HG02884 (cell line): Measurements from ENCODE around the gene CD248.
"Not testable (repeated sequence)": the region's sequence is repeated elsewhere in the genome, so short reads cannot be mapped to it uniquely, and the experiment has no call there.

Experiments used
- ATAC-seq: cut with Tn5 transposase; IDR thresholded peaks from one replicate; pipeline ENCODE4 v1.9.1; 2021; ENCODE audit warnings: mild to moderate bottlenecking, moderate library complexity; ENCODE audit not compliant: unreplicated experiment

CD248 gene, protein sequence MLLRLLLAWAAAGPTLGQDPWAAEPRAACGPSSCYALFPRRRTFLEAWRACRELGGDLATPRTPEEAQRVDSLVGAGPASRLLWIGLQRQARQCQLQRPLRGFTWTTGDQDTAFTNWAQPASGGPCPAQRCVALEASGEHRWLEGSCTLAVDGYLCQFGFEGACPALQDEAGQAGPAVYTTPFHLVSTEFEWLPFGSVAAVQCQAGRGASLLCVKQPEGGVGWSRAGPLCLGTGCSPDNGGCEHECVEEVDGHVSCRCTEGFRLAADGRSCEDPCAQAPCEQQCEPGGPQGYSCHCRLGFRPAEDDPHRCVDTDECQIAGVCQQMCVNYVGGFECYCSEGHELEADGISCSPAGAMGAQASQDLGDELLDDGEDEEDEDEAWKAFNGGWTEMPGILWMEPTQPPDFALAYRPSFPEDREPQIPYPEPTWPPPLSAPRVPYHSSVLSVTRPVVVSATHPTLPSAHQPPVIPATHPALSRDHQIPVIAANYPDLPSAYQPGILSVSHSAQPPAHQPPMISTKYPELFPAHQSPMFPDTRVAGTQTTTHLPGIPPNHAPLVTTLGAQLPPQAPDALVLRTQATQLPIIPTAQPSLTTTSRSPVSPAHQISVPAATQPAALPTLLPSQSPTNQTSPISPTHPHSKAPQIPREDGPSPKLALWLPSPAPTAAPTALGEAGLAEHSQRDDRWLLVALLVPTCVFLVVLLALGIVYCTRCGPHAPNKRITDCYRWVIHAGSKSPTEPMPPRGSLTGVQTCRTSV

DNA sequence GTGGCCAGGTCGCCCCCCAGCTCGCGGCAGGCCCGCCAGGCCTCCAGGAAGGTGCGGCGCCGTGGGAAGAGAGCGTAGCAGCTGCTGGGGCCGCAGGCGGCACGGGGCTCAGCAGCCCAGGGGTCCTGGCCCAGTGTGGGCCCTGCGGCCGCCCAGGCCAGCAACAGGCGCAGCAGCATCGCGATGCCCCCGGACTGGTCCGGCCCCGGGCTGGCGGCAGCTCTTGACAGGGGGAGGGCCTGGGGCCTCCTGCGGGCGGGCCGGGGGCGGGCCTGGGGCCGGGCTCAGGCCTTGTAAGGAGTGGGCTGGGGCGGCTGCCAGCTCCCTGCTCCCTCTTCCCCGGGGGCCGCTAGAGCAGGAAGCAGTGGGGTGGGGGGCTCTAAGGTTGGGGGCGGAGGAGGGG lies at the start of gene CD248:
Gene CD248, minus strand, starts transcription at position 196 of the 403 bp plus-strand sequence. Its CDS starts 17 bp downstream, at position 179.
- no peak for ATAC-seq

DNA sequence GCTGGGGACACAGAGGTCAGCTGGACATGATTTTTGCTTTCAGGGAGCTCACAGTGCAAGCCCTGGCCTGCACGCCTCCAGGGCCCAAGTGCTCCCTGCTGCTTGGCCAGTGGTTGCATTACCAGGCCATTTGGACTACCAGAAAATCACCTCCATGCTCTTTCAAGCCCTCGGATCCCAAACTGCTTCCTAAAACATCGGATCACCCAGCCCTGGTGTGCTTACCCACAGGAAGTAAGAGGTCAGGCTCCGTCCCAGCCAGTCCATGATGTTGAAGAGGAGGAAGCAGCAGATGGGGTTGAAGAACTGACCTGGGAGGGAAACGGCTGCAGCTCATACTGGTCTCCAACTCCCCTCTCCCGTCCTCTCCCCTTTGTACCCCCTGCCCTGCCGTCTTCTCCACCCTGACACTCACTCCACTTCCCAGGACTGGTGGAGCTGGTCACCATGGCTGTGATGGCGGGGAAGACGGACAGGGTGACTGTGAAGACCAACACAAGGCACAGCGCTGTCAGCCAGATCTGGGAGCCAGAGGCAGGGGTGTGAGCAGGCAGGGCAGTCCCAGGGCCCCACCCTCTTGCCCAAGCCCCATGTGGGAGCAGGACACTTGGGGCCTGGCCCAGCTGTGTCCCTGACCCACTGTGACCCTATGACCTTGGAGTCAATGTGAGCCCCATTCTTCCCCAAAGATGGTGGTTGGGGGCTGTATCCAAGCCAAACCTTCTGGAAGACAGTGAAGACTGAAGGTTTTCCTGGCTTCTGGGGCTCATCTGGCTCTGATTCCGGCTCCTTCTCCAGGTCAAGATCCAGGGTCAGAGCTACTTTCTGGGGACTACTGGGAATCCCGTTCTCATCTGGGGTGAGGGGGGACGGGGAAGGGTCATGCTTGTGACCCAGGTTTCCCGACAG lies 49.1 kb upstream of the CD248 start:
- ATAC-seq = no peak

DNA sequence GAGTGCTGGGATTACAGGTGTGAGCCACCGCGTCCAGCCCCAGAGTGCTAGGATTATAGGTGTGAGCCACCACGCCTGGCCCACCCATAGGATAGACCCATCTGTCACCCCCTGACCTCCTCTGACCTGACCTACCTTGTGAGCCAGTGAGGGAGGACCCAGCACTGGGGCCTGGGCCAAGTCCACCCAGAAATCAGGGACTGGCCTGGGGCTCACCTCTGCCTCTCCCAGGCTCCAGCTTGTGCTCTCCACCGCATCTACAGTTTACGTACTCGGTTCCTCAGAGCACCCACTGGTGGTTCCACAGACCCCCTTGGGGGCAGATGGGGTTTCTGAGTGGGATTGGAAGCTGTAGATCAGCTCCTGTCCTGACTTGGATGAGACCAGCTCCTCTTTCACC lies 48.3 kb upstream of the CD248 start:
- no peak for ATAC-seq

DNA sequence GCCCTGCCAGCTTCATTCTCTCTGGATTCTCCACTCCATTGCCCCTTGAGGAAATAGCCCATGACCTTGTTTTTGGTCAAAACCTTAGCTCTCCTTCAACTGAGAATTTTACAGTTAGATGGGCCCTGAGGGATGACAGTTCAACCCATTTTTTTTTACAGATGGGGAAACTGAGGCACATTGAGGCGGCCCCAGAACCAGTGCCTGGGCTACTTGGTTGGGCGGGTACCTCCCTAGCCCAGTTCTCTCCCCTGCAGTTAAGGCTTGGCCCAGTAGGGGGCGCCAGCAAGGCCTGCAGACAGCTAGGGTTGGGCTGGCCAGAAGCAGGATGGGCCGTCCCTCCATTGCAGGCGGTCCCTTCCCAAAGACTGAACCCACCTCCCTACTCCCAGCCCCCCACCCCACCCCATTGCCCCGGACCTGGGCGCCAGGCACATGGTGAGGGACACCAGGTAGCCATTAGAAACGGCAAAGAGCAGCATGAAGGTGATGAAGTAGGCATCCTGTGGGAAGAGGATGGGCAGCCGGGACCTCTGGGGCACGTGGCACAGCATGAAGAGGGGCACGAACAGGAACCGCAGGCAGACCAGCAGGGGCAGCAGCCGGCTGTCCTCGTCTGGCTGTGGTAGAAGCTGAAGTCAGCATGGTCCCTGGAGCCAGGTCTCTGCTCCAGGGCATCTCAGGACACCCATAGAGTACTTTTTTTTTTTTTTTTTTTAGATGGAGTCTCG lies 47.1 kb upstream of the CD248 start:
- no peak for ATAC-seq

DNA sequence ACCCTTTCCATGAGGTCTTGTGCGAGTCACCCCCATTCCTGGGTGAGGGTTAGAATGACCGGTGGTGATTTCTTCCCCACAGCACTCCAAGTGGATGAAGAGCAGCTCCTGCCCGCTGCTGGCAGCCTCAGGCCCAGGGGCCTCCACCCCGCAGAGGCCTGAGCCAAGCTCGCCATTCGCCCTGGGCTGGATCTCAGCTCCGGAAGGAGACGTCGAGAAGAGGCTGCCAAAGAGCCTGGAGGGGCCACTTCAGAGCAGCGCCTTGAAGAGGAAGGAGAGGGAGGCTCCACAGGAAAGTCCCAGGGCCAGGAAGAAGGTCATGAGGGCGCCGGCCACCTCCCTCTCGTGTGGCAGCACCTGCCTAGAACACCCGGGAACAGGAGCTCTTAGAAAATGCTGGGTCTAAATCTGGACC lies 46.4 kb upstream of the CD248 start:
- ATAC-seq = no peak

DNA sequence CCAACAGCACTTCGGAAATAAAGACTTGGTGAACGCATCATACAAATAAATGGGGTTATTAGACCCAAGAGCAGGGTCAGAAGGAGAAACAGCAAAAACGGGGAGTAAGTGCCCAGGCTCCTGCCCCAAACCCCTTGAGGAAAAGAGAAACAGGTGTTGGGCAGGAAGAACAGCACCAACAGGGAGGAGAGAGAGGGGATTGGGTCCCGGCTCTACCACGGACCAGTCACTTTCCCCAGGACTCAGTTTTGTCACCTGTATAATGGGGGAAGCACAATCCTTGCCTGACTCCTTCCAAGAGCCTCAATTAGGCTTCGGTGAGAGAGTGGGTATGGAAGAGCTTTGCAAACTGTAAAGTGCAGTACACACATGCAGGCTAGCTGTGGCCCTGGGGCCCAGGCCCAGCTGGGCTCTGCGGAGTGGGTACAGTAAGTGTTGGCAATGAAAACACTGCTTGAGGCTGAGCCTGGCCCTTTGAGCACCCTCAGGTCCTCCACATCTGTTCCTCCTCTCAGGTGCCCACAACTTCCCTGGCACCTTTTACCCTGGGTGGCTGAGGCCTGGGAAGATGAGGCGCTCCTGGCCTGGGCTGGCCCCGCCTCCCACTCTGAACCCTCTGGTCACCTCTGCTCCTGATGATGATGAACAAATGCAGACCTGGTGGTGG lies 45.8 kb upstream of the CD248 start:
- no peak for ATAC-seq

DNA sequence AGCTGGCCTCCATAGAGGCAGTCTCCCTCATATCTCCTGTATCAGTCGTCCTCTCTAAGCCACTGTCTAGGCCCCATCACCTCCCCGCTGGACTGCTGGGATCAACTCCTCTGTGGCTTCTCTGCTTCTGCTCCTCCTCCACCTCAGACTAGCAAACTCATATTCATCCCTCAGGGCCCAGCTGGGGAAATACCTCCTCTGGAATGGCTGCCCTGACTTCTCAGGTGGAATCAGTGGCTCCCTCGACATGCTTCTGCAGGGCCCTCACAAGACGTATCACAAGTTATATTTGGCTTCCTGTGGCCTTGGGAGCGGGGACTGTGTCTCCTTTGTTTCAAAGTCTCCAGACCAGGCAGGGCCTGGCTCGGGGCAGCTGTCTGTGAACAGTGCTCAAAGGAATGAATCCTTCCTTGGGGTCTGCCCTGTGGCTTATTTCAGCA lies 44.7 kb upstream of the CD248 start:
- no peak for ATAC-seq

DNA sequence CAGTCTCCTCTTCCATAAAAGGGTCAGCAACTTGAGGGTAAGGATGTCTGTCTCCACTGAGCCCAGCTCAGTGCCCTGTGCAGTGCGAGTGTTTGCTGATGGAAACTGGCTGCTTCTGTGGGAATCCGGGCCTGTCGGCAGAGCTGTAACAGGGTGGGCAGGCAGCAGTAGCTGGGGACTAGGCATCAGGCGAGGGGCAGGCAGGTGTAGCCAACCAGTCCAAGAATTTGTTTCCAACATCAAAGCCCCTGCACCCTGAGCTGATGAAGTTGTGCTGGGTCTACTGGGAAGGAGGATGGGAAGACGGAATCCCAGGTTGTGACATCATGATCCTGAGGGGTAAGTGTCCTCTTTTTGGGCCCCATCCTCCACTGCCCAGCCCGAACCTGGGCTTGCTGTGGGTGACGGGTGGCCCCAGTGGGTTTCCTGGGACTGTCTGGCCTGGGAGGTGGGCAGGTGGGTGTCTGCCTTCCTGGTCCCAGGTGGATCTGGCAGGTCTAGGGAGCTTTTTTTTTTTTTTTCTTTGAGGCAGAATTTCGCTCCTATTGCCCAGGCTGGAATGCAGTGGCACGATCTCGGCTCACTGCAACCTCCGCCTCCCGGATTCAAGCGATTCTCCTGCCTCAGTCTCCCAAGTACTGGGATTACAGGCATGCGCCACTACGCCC lies 43.7 kb upstream of the CD248 start:
- ATAC-seq = no peak

DNA sequence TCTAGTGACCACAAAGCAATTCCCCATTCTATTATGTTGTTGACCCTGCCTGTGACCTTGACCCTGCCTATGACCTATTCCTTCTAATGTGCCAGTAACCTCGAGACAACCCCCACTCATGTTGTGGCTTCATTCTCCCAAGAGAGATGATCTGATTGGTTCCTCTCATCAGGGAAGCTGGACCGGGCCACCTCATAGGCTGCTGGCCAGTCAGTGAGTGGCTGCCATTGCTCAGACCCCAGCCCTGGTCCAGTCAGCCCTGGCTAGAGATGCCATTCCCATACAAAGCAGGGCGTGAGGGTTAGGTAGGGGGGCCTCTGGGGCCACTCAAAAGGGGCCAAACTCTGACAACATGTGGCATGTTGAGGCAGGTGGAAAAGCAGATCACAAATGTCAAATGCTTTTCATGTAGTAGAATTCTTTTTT lies 42.8 kb upstream of the CD248 start:
- ATAC-seq = no peak

DNA sequence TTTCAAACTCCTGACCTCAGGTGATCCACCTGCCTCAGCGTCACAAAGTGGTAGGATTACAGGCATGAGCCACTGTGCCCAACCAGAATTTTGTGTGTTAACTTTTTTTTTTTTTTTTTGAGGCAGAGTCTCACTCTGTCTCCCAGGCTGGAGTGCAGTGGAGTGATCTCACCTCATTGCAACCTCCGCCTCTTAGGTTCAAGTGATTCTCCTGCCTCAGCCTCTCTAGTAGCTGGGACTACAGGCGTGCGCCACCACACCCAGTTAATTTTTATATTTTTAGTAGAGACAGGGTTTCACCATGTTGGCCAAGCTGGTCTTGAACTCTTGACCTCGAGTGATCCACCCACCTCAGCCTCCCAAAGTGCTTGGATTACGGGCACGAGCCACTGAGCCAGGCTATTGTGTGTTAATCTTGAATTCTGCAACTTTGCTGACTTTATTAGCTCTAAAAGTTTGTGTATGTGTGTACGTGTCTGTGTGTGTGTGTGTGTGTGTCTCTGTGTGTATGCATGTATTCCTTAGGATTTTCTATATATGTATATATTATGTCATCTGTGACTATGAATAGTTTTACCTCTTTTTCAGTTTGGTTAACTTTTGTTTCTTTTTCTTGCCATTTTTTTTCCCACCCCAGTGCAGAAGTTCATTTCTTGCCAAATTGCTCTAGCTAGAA lies 33.9 kb upstream of the CD248 start:
- ATAC-seq = not testable (repeated sequence)

DNA sequence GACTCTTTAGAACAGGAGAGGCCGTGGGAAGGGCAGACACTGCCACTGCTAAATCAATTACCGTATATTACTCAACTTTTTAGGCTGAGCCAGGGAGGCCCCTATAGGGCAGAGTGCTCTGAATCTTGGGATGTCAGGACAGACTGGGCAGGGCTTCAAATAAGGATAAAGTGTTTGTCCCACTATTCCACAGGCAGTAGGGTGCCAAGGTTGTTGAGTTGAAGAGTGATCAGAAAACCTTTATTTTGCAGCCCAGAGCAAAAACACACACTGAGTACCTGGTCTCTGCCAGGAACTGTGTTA lies 32.2 kb upstream of the CD248 start:
- no peak for ATAC-seq

DNA sequence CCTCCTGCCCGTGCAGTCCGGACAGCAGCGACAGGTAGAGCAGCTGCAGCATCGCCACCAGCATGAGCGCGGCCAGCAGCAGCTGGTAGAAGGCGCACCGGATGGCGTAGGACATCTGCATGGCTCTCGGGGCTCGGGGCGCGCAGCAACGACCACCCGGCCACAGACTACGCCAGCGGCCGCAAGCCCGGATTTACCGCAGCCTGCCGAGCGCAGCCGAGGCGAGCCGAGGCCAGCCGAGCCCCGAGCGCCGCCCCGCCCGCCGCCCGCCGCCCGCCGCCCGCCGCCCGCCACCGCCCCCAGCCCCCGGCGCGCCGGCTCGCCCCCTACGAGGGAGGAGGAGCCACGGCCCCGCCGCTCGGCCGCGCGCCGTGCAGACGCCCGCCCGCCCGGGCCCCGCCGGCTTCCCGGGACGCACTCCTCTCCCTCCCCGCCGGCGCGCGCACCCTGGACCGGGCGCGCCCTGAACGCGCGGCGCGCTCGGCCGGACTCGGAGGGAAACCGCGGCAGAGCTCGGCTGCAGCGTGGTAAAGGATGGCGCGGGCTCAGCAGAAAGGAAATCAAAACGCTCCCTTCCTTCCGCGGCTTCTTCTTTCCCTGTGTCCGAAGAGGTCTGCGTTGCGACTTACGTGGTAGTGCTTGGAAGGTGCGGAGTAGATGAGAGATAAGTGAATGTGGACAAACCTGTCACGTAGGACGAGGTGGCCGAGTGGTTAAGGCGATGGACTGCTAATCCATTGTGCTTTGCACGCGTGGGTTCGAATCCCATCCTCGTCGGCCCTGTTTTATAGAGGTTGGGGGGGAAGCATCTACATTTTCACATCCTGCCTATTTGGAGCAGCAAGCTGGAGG lies 30.8 kb upstream of the CD248 start, which contains the start of gene B4GAT1:
Gene B4GAT1, minus strand, starts transcription at position 205 of the 852 bp plus-strand sequence. Its CDS starts 84 bp downstream, at position 121.
- ATAC-seq = no peak

DNA sequence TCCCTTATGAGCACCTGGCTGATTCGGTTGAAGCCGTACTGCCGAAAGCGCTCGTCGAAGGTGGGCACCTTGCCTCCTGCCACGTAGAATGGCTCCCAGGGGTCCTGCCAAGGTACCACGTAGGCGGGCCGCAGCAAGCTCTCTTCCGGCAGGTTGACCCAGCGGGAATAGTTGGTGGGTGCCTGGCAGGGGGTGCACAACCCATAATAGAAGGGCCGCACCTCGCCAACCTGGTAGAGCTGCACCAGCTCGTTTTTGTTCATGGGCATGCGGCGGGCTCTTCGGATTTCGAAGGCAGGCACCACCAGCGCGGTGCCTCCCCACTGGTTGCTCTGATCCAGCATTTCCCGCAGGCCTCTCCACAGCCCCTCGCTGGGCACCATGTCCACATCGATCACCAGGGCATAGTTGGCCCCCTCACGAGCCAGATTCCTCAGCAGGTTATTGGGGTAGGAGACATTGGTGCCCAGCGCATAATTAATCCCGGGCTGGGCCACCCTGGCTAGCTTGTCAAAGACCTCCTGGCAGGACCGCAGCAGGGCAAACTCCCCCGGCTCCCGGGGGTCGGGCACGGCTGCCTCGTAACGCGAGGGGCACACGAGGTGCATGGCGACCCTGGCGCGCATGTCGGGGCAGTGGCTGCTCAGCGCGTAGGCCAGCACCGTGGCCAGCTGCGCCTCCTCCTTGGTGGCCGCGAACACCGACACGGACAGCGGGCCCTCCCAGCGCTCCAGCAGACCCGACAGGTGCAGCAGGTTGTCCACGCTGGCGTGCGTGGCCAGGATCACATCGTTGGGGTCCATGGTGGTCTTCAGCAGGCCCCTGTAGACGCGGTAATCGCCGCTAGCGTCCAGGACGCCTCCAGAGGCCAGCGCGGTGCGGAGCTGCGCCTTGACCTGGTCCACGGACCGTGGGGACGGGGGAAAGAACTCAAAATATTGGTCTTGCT lies 29.9 kb upstream of the CD248 start:
- ATAC-seq = no peak

DNA sequence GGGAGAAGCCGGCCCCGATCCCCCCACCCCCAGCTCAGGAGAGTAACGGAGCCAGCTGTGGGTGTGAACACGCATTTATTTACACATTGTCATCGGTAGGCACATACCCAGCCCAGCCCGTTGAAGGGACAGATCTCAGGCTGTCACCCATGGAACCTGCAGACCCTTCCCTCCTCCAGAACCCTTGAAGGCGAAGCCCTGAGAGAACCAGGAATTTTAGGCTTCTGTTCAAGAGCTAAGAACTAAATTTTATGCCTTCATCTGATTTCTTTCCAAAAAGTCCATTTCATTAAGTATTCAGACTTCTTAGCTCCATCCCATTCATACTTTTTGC lies 28.4 kb upstream of the CD248 start:
- no peak for ATAC-seq

DNA sequence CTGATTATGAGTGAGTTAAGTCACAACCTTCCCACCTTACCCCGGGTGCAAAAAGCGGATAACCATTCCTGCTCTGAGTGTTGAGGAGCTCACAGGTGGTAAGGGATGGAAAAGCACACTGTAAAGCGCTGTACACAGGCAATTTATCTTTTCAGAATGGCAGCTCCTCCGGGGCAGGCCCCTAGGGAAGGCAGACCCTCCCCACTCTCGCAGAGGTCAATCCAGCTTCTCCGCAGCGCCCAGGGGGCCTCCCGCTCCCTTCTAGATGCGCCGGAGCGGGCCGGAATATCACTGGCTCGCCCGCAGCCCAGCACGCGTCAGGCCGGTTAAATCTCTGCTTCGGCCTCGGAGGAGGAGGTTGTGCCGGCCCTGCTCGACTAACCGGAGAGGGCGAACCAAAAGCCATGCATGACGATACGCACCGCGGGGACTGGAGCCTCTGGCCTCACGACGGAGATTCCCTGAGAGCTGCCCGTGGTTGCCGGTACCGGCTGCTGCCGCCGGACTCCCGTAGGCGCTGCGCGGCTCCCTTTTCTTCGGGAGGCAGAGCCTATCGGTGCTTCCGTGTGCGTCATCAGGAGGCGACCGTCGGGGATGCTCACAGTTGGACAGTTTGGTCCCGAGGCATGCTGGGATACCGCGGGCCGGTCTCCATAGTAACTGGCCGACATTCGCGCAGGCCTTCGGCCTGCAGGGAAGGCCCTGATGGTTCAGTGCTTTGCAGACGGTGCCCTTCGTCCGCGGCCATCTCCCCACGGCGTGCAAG lies 27.9 kb upstream of the CD248 start, which contains the start of gene BRMS1:
Gene BRMS1, minus strand, starts transcription at position 555 of the 766 bp plus-strand sequence. CDS start 2,870 bp downstream, outside the sequence.
- peak; percentile 52 for ATAC-seq

DNA sequence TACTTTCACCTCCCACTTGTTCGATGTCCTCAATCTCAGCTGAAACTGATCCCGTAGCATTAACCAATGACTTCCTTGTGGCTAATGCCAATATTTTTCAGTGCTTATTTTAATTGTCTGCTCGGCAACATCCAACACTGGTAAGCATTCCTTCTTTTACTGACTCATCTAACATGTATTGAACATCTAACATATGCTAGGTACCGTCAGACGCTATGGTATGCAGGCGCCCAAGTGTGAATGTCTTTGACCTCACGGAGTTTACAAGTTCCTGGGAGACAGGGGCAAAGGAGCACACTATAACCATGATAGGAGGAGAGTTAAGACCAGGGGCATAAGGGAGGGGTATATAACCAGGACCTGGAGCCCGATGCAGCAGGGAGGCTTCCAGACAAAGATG lies 26.3 kb upstream of the CD248 start:
- ATAC-seq = no peak
